K562 treated with DMSO at 1 percent for 4 hours (cell line): Measurements from ENCODE around the gene EYA2. TPM values are rescaled to one million over a fixed set of nuclear protein-coding genes. Genes with fewer than 3 reads are reported as not detected.

Source experiments
- total RNA-seq: library from RNA; unstranded; fragments of 300-600 nt; gene quantifications from 2 replicates; pipeline ENCODE4 v1.2.3, GENCODE V29; 2022; ENCODE audit not compliant: insufficient read depth

EYA2 gene
- not detected in 2 replicates for total RNA-seq

GRCh38 chr20:46894579-46894958 is at the start of gene EYA2:
Gene EYA2 (plus strand): TSS chr20:46894843. CDS start chr20:46990011, 95,168 bp downstream.

Other genes starting within 250 kb of the EYA2 start
- 11.6 and 13.4 TPM in 2 replicates for gene SLC13A3, start 243.4 kb upstream of the EYA2 start, total RNA-seq
- 8.6 and 8.7 TPM in 2 replicates for gene TP53RK, start 205.4 kb upstream of the EYA2 start, total RNA-seq
- 0.54 and 0.88 TPM in 2 replicates for gene SLC2A10, start 185.2 kb upstream of the EYA2 start, total RNA-seq